Myometrial cell (primary cell): Measurements from ENCODE around the gene CTAGE1. TPM values are rescaled to one million over a fixed set of nuclear protein-coding genes. Genes with fewer than 3 reads are reported as not detected.

Experiments
- total RNA-seq: library from RNA; depleted of rRNA; stranded (reverse); fragments of >200 nt; gene quantifications from 2 replicates; pipeline ENCODE4 v1.2.3, GENCODE V29; 2015

The CTAGE1 gene
- not detected in 2 replicates for total RNA-seq

GRCh38 chr18:22417496-22418188 is at the start of gene CTAGE1:
TSS of gene CTAGE1 (minus strand) at chr18:22417915. CDS start at chr18:22417811, 104 bp downstream.

Other genes starting within 250 kb of the CTAGE1 start
- 13.8 and 14.9 TPM in 2 replicates for gene GATA6, start 248.3 kb downstream of the CTAGE1 start, total RNA-seq